Naive B cell (primary cell): ENCODE data around the gene TYW3. TPM values are rescaled to one million over a fixed set of nuclear protein-coding genes. Genes with fewer than 3 reads are reported as not detected.

Source experiments
- ATAC-seq, 2 donors: fragments of 150-1000 bp; cut with Tn5 transposase; 2 replicates each; pipeline ENCODE4 v1.10.0; 2021; ENCODE audit warnings: low read depth in 2 of 2, mild to moderate bottlenecking in 2 of 2, moderate library complexity in 2 of 2
- DNase-seq: peaks from one replicate; pipeline ENCODE4 v3.0.0; 2022
- H3K27ac Mint-ChIP-seq, 6 donors: one replicate each; pipeline ENCODE4 v1.8.0; 2020 to 2022; ENCODE audit warnings: mild to moderate bottlenecking in 6 of 6, mixed read lengths in 6 of 6, moderate library complexity in 5 of 6, inconsistent platforms in 2 of 6
- H3K27me3 Mint-ChIP-seq, 3 donors: one replicate each; pipeline ENCODE4 v1.8.0; 2021 to 2022; ENCODE audit warnings: mixed read lengths in 3 of 3, mild to moderate bottlenecking in 1 of 3
- H3K36me3 Mint-ChIP-seq, 2 donors: one replicate each; pipeline ENCODE4 v1.8.0; 2020 to 2022; ENCODE audit warnings: mixed read lengths in 2 of 2, inconsistent platforms in 1 of 2, mild to moderate bottlenecking in 1 of 2
- H3K4me1 Mint-ChIP-seq, 3 donors: one replicate each; pipeline ENCODE4 v1.8.0; 2020 to 2022; ENCODE audit warnings: mixed read lengths in 3 of 3, inconsistent platforms in 1 of 3, mild to moderate bottlenecking in 1 of 3, moderate library complexity in 1 of 3
- H3K4me3 Mint-ChIP-seq, 8 donors: one replicate each; pipeline ENCODE4 v1.8.0; 2020 to 2022; ENCODE audit warnings: mild to moderate bottlenecking in 8 of 8, mixed read lengths in 8 of 8, moderate library complexity in 8 of 8, inconsistent platforms in 2 of 8
- H3K9me3 Mint-ChIP-seq, 7 donors: one replicate each; pipeline ENCODE4 v1.8.0; 2020 to 2022; ENCODE audit warnings: mixed read lengths in 7 of 7, mild to moderate bottlenecking in 5 of 7, inconsistent platforms in 2 of 7, moderate library complexity in 1 of 7
- polyA plus RNA-seq, 6 donors: library from polyadenylated mRNA; unstranded; fragments of 300-500 nt; fragmentation: Illumina TruSeq; gene quantifications; one replicate each; pipeline ENCODE4 v1.2.3, GENCODE V29; 2021; ENCODE audit warnings: low read depth in 6 of 6

Gene TYW3
- polyA plus RNA-seq, 6 donors from 2014 or later: 4.9 to 12.5 (median 8.7) TPM

- H3K4me3 Mint-ChIP-seq: no peak overlapping the region
- H3K27ac Mint-ChIP-seq: no peak overlapping the region
- H3K4me1 Mint-ChIP-seq: no peaks in the 10 kb centered on the region
- ATAC-seq: no peak
- no peak for DNase-seq
- no peaks in the 10 kb centered on the region for H3K9me3 Mint-ChIP-seq
- peaks cover 9 to 23% (median 23%) of the 10 kb centered on the region in 3 donors for H3K27me3 Mint-ChIP-seq
- H3K36me3 Mint-ChIP-seq: no peaks in the 10 kb centered on the region
These were observed 46.8 kb downstream of the TYW3 start for GRCh38 chr1:74779750-74780149.

DNA sequence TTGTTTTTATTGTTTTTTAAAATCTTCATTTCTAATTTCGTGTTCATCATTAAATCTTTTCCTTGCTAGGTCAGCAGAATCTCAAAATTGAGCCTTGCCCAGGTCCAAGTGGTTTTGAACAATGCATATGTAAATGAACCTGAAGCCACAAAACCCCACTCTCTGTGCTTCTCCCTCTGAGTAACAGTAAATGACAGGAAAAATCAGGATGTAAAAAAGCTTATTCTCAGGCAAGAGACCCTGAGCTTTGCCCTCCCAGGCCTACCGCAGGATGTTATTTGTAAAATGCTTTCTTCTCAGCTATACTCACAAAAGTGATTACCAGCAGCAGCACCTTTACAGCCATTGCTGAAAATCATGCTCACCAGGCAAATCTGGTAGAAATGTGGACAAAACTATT, 47.6 kb downstream of the TYW3 start:
- Mint-ChIP-seq H3K4me1 (no peaks in the 10 kb centered on the region), H3K27me3 (peaks cover 9 to 25% (median 21%) of the 10 kb centered on the region in 3 donors), H3K36me3 (no peaks in the 10 kb centered on the region), H3K27ac (no peak overlapping the region), H3K9me3 (no peaks in the 10 kb centered on the region), H3K4me3 (no peak overlapping the region)
- ATAC-seq (no peak), DNase-seq (no peak)

- no peaks in the 10 kb centered on the region for H3K4me1 Mint-ChIP-seq
- DNase-seq (no peak), ATAC-seq (no peak)
- no peak overlapping the region for H3K27ac Mint-ChIP-seq
- peaks cover 9 to 18% (median 16%) of the 10 kb centered on the region in 3 donors for H3K27me3 Mint-ChIP-seq
- H3K9me3 Mint-ChIP-seq: peaks cover 0 to 5% (median 2%) of the 10 kb centered on the region in 7 donors
- H3K36me3 Mint-ChIP-seq: no peaks in the 10 kb centered on the region
- no peak overlapping the region for H3K4me3 Mint-ChIP-seq
These were observed 53.0 kb downstream of the TYW3 start for GRCh38 chr1:74785944-74786343.

DNA sequence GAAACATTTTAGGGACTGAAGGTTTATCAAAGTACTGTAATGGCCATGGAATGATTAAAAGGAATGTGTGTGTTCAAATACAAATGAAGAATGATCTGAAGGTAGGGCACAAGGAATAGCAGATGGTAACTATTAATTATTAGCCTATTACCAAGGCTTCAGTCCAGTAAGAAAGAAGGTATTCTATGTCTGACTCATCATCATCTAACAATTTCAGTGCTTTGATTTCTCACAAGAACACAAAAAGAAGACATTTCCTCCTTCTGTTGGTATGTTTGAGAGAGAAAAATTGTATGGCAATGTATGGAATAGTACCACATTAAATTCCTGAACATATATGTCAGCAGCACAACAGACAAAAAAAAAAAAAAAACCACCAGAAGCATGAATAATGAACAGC, 57.5 kb downstream of the TYW3 start:
- H3K27me3 Mint-ChIP-seq: peaks cover 0 to 20% (median 5%) of the 10 kb centered on the region in 3 donors
- H3K9me3 Mint-ChIP-seq: peaks cover 0 to 5% (median 2%) of the 10 kb centered on the region in 7 donors
- no peaks in the 10 kb centered on the region for H3K4me1 Mint-ChIP-seq
- DNase-seq (no peak), ATAC-seq (no peak)
- no peak overlapping the region for H3K27ac Mint-ChIP-seq
- H3K4me3 Mint-ChIP-seq: no peak overlapping the region
- H3K36me3 Mint-ChIP-seq: no peaks in the 10 kb centered on the region

GRCh38 chr1:74791491-74791890, 58.5 kb downstream of the TYW3 start:
- H3K4me3 Mint-ChIP-seq: no peak overlapping the region
- no peak for DNase-seq
- peaks cover 0 to 20% (median 5%) of the 10 kb centered on the region in 3 donors for H3K27me3 Mint-ChIP-seq
- H3K9me3 Mint-ChIP-seq: peaks cover 0 to 5% (median 2%) of the 10 kb centered on the region in 7 donors
- H3K27ac Mint-ChIP-seq: no peak overlapping the region
- no peaks in the 10 kb centered on the region for H3K4me1 Mint-ChIP-seq
- ATAC-seq: no peak
- no peaks in the 10 kb centered on the region for H3K36me3 Mint-ChIP-seq

GRCh38 chr1:74799119-74799657, 66.2 kb downstream of the TYW3 start:
- H3K27ac Mint-ChIP-seq: no peak overlapping the region
- no peak for DNase-seq
- H3K9me3 Mint-ChIP-seq: peaks cover 0 to 12% (median 6%) of the 10 kb centered on the region in 7 donors
- H3K4me1 Mint-ChIP-seq: no peaks in the 10 kb centered on the region
- H3K27me3 Mint-ChIP-seq: peaks cover 0 to 10% (median 10%) of the 10 kb centered on the region in 3 donors
- no peak for ATAC-seq
- no peaks in the 10 kb centered on the region for H3K36me3 Mint-ChIP-seq
- H3K4me3 Mint-ChIP-seq: no peak overlapping the region

- no peaks in the 10 kb centered on the region for H3K36me3 Mint-ChIP-seq
- ATAC-seq (no peak), DNase-seq (no peak)
- no peaks in the 10 kb centered on the region for H3K4me1 Mint-ChIP-seq
- peaks cover 0 to 3% (median 0%) of the 10 kb centered on the region in 3 donors for H3K27me3 Mint-ChIP-seq
- H3K9me3 Mint-ChIP-seq: peaks cover 0 to 6% (median 2%) of the 10 kb centered on the region in 7 donors
- peak overlapping the region in 1 of 6 donors; percentile 16 for H3K27ac Mint-ChIP-seq
- no peak overlapping the region for H3K4me3 Mint-ChIP-seq
These were observed 78.7 kb downstream of the TYW3 start for GRCh38 chr1:74811436-74812179.

GRCh38 chr1:74812180-74812541, 79.2 kb downstream of the TYW3 start:
- Mint-ChIP-seq H3K4me3 (no peak overlapping the region), H3K4me1 (no peaks in the 10 kb centered on the region), H3K36me3 (no peaks in the 10 kb centered on the region), H3K9me3 (peaks cover 0 to 6% (median 2%) of the 10 kb centered on the region in 7 donors), H3K27ac (no peak overlapping the region), H3K27me3 (peaks cover 0 to 3% (median 0%) of the 10 kb centered on the region in 3 donors)
- ATAC-seq: no peak
- DNase-seq: no peak

Other genes starting within 250 kb of the TYW3 start
- gene LRRC53, start 220.5 kb upstream of the TYW3 start, polyA plus RNA-seq: not detected
- not detected for gene ERICH3, start 59.4 kb upstream of the TYW3 start, polyA plus RNA-seq
- gene CRYZ, start 102 bp upstream of the TYW3 start, polyA plus RNA-seq: 10 to 100 TPM; 23.5 to 49.4 (median 42.5) TPM